Measurements from ENCODE around the gene RAE1. TPM values are rescaled to one million over a fixed set of nuclear protein-coding genes. Genes with fewer than 3 reads are reported as not detected.

Gene RAE1
- total RNA-seq, 1 experiment from 2014 or later = 183 TPM

GRCh38 chr20:57335392-57335791, 15.7 kb upstream of the RAE1 start:
- Histone ChIP-seq H3K9me2 (replicated peaks; ENCODE audit: low read length) (no peaks in the 10 kb centered on the region), H3K4me1 (ENCODE audit: insufficient read depth, low read length) (no peaks in the 10 kb centered on the region), H3K36me3 (ENCODE audit: low read depth, low read length) (no peaks in the 10 kb centered on the region), H3K9me3 (ENCODE audit: low read length) (no peaks in the 10 kb centered on the region), H3K4me3 (ENCODE audit: low read length) (no peak overlapping the region), H4K20me1 (ENCODE audit: low read length) (no peaks in the 10 kb centered on the region), H3K9ac (ENCODE audit: low read length) (no peak overlapping the region), H3K27ac (ENCODE audit: low read length) (no peak overlapping the region), H3K4me2 (ENCODE audit: low read length) (no peak overlapping the region), H2AFZ (ENCODE audit: low read length) (no peak overlapping the region), H3K27me3 (ENCODE audit: low read length) (peaks cover 72% of the 10 kb centered on the region), H3K79me2 (ENCODE audit: low read length) (no peaks in the 10 kb centered on the region), H3F3A (ENCODE audit: low read length, unreplicated experiment) (no peaks in the 10 kb centered on the region)
- DNase-seq (peak; percentile 45), ATAC-seq (peak; percentile 61)
- no TSS peak for BruUV-seq (replicated peaks)
- TF ChIP-seq CTCF (conservative IDR thresholded peaks at IDR 0.05; ENCODE audit: low read depth, low read length) (peak; percentile 54; the same call in 1 of the 2 replicates), EZH2 (IDR thresholded peaks at IDR 0.05; ENCODE audit: low read length, unreplicated experiment) (no peak)
- ChIA-PET CTCF (interaction anchor here (0.5 to 0.7 kb wide), 3 partner anchors 13 to 237 kb away, joined by 3 to 5 read pairs (median 3); no protein-coding TSS in a partner anchor), POLR2A (ENCODE audit: unreplicated experiment) (interaction anchor here (0.6 kb wide), 1 partner anchor 57 kb away, joined by 3 read pairs; no protein-coding TSS in a partner anchor)
- intact Hi-C loops (cut with micrococcal nuclease) = loop anchor here (1.0 kb wide), 1 partner anchor 246 kb away; no protein-coding TSS in a partner anchor

- BruUV-seq (replicated peaks) = no TSS peak
- Histone ChIP-seq H3F3A (ENCODE audit: low read length, unreplicated experiment) (no peaks in the 10 kb centered on the region), H3K79me2 (ENCODE audit: low read length) (no peaks in the 10 kb centered on the region), H3K9me3 (ENCODE audit: low read length) (no peaks in the 10 kb centered on the region), H3K9ac (ENCODE audit: low read length) (no peak overlapping the region), H4K20me1 (ENCODE audit: low read length) (no peaks in the 10 kb centered on the region), H3K4me1 (ENCODE audit: insufficient read depth, low read length) (peaks cover 11% of the 10 kb centered on the region), H3K9me2 (replicated peaks; ENCODE audit: low read length) (no peaks in the 10 kb centered on the region), H3K4me3 (ENCODE audit: low read length) (no peak overlapping the region), H2AFZ (ENCODE audit: low read length) (no peak overlapping the region), H3K4me2 (ENCODE audit: low read length) (no peak overlapping the region), H3K27ac (ENCODE audit: low read length) (no peak overlapping the region), H3K27me3 (ENCODE audit: low read length) (peaks cover 27% of the 10 kb centered on the region), H3K36me3 (ENCODE audit: low read depth, low read length) (no peaks in the 10 kb centered on the region)
- no peak for ATAC-seq
- ChIA-PET CTCF (no interaction called here), POLR2A (ENCODE audit: unreplicated experiment) (no interaction called here)
- no peak for TF ChIP-seq EZH2 (IDR thresholded peaks at IDR 0.05; ENCODE audit: low read length, unreplicated experiment)
- TF ChIP-seq EZH2phosphoT487 (IDR thresholded peaks at IDR 0.05; ENCODE audit: borderline replicate concordance, low read length) = no peak
- no peak for TF ChIP-seq CTCF (conservative IDR thresholded peaks at IDR 0.05; ENCODE audit: low read depth, low read length)
- intact Hi-C loops (cut with micrococcal nuclease) = loop anchor here (10.0 kb wide), 1 partner anchor 787 kb away; no protein-coding TSS in a partner anchor
- no peak for DNase-seq
Measured at GRCh38 chr20:57341663-57342062, 9.4 kb upstream of the RAE1 start.

GRCh38 chr20:57342829-57343228, 8.2 kb upstream of the RAE1 start:
- Histone ChIP-seq H3K79me2 (ENCODE audit: low read length) (no peaks in the 10 kb centered on the region), H4K20me1 (ENCODE audit: low read length) (no peaks in the 10 kb centered on the region), H3K4me2 (ENCODE audit: low read length) (peak overlapping the region; percentile 9; the same call in 1 of the 2 replicates), H3K27me3 (ENCODE audit: low read length) (peaks cover 19% of the 10 kb centered on the region; the same call in 1 of the 2 replicates), H3K27ac (ENCODE audit: low read length) (no peak overlapping the region), H3F3A (ENCODE audit: low read length, unreplicated experiment) (no peaks in the 10 kb centered on the region), H3K36me3 (ENCODE audit: low read depth, low read length) (no peaks in the 10 kb centered on the region), H3K4me1 (ENCODE audit: insufficient read depth, low read length) (peaks cover 11% of the 10 kb centered on the region), H2AFZ (ENCODE audit: low read length) (no peak overlapping the region), H3K9me3 (ENCODE audit: low read length) (no peaks in the 10 kb centered on the region), H3K4me3 (ENCODE audit: low read length) (no peak overlapping the region), H3K9ac (ENCODE audit: low read length) (no peak overlapping the region), H3K9me2 (replicated peaks; ENCODE audit: low read length) (no peaks in the 10 kb centered on the region)
- CTCF ChIA-PET = no interaction called here
- ATAC-seq (peak; percentile 85), DNase-seq (peak; percentile 71)
- TF ChIP-seq EZH2 (IDR thresholded peaks at IDR 0.05; ENCODE audit: low read length, unreplicated experiment) (no peak), CTCF (conservative IDR thresholded peaks at IDR 0.05; ENCODE audit: low read depth, low read length) (no peak), EZH2phosphoT487 (IDR thresholded peaks at IDR 0.05; ENCODE audit: borderline replicate concordance, low read length) (no peak)
- BruUV-seq (replicated peaks) = no TSS peak
- POLR2A ChIA-PET (ENCODE audit: unreplicated experiment) = interaction anchor here (0.6 kb wide), 1 partner anchor 10 kb away, joined by 3 read pairs; no protein-coding TSS in a partner anchor
- intact Hi-C loops (cut with micrococcal nuclease) = loop anchor here (10.0 kb wide), 1 partner anchor 788 kb away; no protein-coding TSS in a partner anchor

Data from PC-3 (cell line).